Ovary (tissue), 9 donors: Measurements from ENCODE around the gene DLX3. TPM values are rescaled to one million over a fixed set of nuclear protein-coding genes. Genes with fewer than 3 reads are reported as not detected.
A peak's percentile ranks its signal among the peaks of the same experiment; 100 is the strongest.

Experiments used
- DNase-seq, 5 donors: peaks; one replicate each; pipeline ENCODE4 v3.0.0-alpha.2; 2019 to 2020
- H3K27ac ChIP-seq, 2 donors: fragments of 200-600 bp; one replicate each; pipeline versions ENCODE4 v1.5.1 to v1.8.0; 2019 to 2022
- H3K27me3 ChIP-seq: fragments of 200-600 bp; one replicate; pipeline ENCODE4 v1.8.0; 2022
- H3K36me3 ChIP-seq: fragments of 200-600 bp; sonication (generic); one replicate; pipeline ENCODE4 v1.5.1; 2019
- H3K4me1 ChIP-seq: one replicate; pipeline ENCODE4 v1.8.1; 2013; ENCODE audit warnings: mild to moderate bottlenecking, moderate library complexity; ENCODE audit not compliant: insufficient read depth
- H3K4me3 ChIP-seq: fragments of 200-600 bp; sonication (generic); one replicate; pipeline ENCODE4 v1.5.1; 2017
- H3K9me3 ChIP-seq, 2 donors: fragments of 200-600 bp in 1 of 2; sonication (generic) in 1 of 2; one replicate each; pipeline versions ENCODE4 v1.5.1 to v1.8.1; 2013 to 2019; ENCODE audit warnings: mild to moderate bottlenecking in 1 of 2, moderate library complexity in 1 of 2
- EP300 ChIP-seq: sonication (generic); formaldehyde crosslinking; IDR thresholded peaks from one replicate; pipeline ENCODE4 v1.6.1; 2017; ENCODE audit warnings: antibody characterized with exemption
- POLR2A ChIP-seq: fragments of 450-650 bp; IDR thresholded peaks from one replicate; pipeline ENCODE4 v1.6.1; 2017; ENCODE audit warnings: antibody characterized with exemption, mild to moderate bottlenecking, moderate library complexity
- WGBS, 3 donors: extraction: QIAGEN DNeasy Blood & Tissue Kit in 1 of 3; methylation state at CpG; one replicate each; pipeline versions ENCODE4 v1.1.5 to v1.1.7; 2013 to 2017; 5-methylcytosine and 5-hydroxymethylcytosine counted together
- intact Hi-C, 4 donors: fragments of 100-400 bp; cut with DNase I; formaldehyde crosslinking; loops; one replicate each; pipeline versions ENCODE4 v1.11.0 to v1.15.1; 2022 to 2023
- polyA plus RNA-seq, 2 donors: library from polyadenylated mRNA; stranded (reverse); fragments of 200-250 nt in 1 of 2; fragments of 350-450 nt in 1 of 2; fragmentation: Illumina TruSeq in 1 of 2; extraction: RNeasy Lipid Tissue Mini Kit (QIAGEN cat#74804) in 1 of 2; gene quantifications; one replicate each; pipeline ENCODE4 v1.2.3, GENCODE V29; 2013 to 2014
- total RNA-seq, 7 donors: library from RNA; depleted of rRNA in 2 of 7; stranded (reverse); fragments of >200 nt in 2 of 7; fragmentation: NEBNext Ultra II Directional in 3 of 7; extraction: Animal tissue kit (Norgen Biotek cat#: 25700) in 3 of 7; gene quantifications; one replicate each; pipeline versions ENCODE4 v1.1.0 to v1.2.4, GENCODE V29; 2016 to 2023
- TF ChIP-seq, protein P1 (sequence below), 3 donors: fragments of 450-650 bp in 2 of 3; fragments of 200-600 bp in 1 of 3; IDR thresholded peaks; one replicate each; pipeline versions ENCODE4 v1.5.1 to v1.8.0; 2016 to 2022; ENCODE audit warnings: antibody characterized with exemption in 3 of 3, mild to moderate bottlenecking in 1 of 3
- donor health status: DM: no; HTN: no; CAD: no; lungs with moderate emphysema.
- donor health status: DM: no; HTN: no; CAD: no.
- donor health status: Bipolar disorder and iron deficiency.
- donor health status: DM: yes; HTN: yes; CAD: no.
- donor health status: DM: no; HTN: no; CAD: no.
- donor health status: DM: yes; HTN: yes; CAD: no.

The DLX3 gene
- total and polyA plus RNA-seq, 9 donors = 0.10 to 1.3 (median 0.28) TPM; not detected in 1

DNA sequence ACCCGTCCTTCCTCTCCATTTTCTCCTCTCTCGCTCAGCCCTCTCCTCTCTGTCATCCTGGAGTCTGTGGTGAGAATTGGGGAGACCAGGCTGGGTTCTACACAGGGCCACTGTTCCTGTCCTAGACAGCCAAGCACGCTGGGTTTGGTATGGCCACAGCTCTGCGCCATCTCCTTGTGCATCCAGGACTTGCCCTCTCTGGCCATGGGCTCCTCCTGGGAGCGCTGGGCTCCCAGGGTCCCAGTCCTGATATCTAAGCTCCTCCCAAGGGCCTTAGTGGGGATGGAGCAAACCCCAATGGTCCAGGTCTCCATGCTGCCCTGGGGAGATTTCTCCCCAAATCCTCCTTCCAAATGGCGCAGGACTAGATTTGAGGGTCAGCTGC lies 33.7 kb upstream of the DLX3 start:
- no peak for TF ChIP-seq EP300
- TF ChIP-seq POLR2A = no peak
- TF ChIP-seq, protein P1, sequence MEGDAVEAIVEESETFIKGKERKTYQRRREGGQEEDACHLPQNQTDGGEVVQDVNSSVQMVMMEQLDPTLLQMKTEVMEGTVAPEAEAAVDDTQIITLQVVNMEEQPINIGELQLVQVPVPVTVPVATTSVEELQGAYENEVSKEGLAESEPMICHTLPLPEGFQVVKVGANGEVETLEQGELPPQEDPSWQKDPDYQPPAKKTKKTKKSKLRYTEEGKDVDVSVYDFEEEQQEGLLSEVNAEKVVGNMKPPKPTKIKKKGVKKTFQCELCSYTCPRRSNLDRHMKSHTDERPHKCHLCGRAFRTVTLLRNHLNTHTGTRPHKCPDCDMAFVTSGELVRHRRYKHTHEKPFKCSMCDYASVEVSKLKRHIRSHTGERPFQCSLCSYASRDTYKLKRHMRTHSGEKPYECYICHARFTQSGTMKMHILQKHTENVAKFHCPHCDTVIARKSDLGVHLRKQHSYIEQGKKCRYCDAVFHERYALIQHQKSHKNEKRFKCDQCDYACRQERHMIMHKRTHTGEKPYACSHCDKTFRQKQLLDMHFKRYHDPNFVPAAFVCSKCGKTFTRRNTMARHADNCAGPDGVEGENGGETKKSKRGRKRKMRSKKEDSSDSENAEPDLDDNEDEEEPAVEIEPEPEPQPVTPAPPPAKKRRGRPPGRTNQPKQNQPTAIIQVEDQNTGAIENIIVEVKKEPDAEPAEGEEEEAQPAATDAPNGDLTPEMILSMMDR (IDR thresholded peaks at IDR 0.05) = no peak
- H3K4me3 ChIP-seq = no peak overlapping the region
- no peak for DNase-seq
- no peaks in the 10 kb centered on the region for H3K27me3 ChIP-seq
- H3K4me1 ChIP-seq = peaks cover 8% of the 10 kb centered on the region
- no peak overlapping the region for H3K27ac ChIP-seq
- H3K36me3 ChIP-seq = no peaks in the 10 kb centered on the region
- intact Hi-C loops = loop anchor here in 3 of 4 donors (5.0 to 10.0 kb wide), 3 partner anchors 59 to 276 kb away; no protein-coding TSS in a partner anchor
- WGBS, 3 donors = 87 to 93% (median 89%) methylated on average over 6 of the region's 6 CpGs
- no peaks in the 10 kb centered on the region for H3K9me3 ChIP-seq

GRCh38 chr17:50027881-50028735 lies 33.1 kb upstream of the DLX3 start:
- 57 to 62% (median 57%) methylated on average over 19 to 20 of the region's 20 CpGs for WGBS, 3 donors
- no peaks in the 10 kb centered on the region for H3K9me3 ChIP-seq
- peaks cover 8% of the 10 kb centered on the region for H3K4me1 ChIP-seq
- TF ChIP-seq, protein P1 (IDR thresholded peaks at IDR 0.05) = no peak
- TF ChIP-seq POLR2A = no peak
- TF ChIP-seq EP300 = no peak
- no peak for DNase-seq
- H3K27ac ChIP-seq = no peak overlapping the region
- H3K27me3 ChIP-seq = no peaks in the 10 kb centered on the region
- no peaks in the 10 kb centered on the region for H3K36me3 ChIP-seq
- intact Hi-C loops = loop anchor here (2.0 to 10.0 kb wide), 5 partner anchors 59 to 277 kb away; no protein-coding TSS in a partner anchor
- H3K4me3 ChIP-seq = no peak overlapping the region

DNA sequence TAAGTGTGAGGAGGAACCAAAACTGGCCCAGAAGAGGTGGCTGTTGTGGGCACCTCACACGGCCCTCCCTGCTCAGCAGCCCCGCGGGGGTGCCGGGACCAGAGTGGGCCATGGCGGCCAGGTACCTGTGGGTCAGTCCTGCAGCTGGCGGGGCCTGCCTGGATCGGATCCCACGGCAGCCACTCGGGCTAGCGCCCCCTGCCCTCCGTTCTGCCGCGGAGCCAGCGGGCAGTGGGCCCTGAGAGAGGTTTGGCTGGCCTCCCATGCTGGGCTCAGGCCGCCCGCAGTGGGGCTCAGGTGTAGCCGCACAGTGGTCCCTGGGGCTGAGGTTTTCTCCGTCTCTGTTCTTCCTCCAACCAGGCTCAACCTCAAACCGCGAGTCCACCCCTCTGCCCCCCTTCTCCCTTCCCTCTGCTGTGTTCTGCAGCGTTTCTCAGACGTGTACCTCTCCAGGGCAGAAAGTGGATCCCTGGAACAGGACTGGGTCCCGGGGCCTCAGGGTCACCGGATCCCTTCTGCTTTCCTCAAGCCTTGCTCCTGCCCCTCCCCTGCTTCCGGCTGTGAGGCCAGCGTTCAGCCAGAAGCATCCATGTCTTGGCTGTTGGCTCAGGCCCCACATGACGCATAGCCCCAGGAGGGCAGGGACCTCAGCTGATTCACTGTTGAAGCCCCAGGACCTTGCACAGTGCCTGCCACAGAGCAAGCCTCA lies 32.3 kb upstream of the DLX3 start:
- no peaks in the 10 kb centered on the region for H3K27me3 ChIP-seq
- 1 to 3% (median 1%) methylated on average over 24 to 27 of the region's 27 CpGs for WGBS, 3 donors
- no peaks in the 10 kb centered on the region for H3K36me3 ChIP-seq
- intact Hi-C loops = loop anchor here (2.0 to 10.0 kb wide), 5 partner anchors 59 to 277 kb away; no protein-coding TSS in a partner anchor
- H3K4me1 ChIP-seq = peaks cover 8% of the 10 kb centered on the region
- peak overlapping the region; percentile 19 for H3K4me3 ChIP-seq
- peak; percentile 67 to 71 (median 69) for DNase-seq
- H3K9me3 ChIP-seq = no peaks in the 10 kb centered on the region
- H3K27ac ChIP-seq = no peak overlapping the region
- peak; percentile 23 for TF ChIP-seq POLR2A
- TF ChIP-seq, protein P1 (IDR thresholded peaks at IDR 0.05) = no peak

DNA sequence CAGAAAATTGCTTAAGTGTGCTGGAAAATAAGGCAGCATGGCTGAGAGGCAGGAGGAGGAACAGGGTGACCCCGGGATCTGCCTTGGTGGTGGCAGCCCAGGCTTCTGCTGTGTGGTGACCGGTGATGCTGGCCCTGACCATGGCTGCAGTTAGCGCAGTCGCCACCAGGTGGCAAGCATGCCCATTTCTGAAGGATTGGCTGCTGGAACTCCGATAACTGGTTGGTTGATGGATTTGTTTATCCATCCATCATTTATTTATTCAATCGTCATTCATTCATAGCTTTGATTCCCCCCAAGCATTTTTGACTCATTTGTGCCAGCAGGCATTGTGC lies 31.8 kb upstream of the DLX3 start:
- no peak for TF ChIP-seq POLR2A
- TF ChIP-seq, protein P1 (IDR thresholded peaks at IDR 0.05) = peak; percentile 84 to 97 (median 94)
- intact Hi-C loops = loop anchor here (2.0 to 10.0 kb wide), 5 partner anchors 60 to 278 kb away; no protein-coding TSS in a partner anchor
- Histone ChIP-seq H3K4me1 (peaks cover 8% of the 10 kb centered on the region), H3K4me3 (no peak overlapping the region), H3K27ac (no peak overlapping the region), H3K9me3 (no peaks in the 10 kb centered on the region), H3K36me3 (no peaks in the 10 kb centered on the region), H3K27me3 (no peaks in the 10 kb centered on the region)
- WGBS, 3 donors = 0% methylated on average over 6 of the region's 6 CpGs
- peak; percentile 70 to 92 (median 88) for DNase-seq
